Pancreas (tissue), 10 donors: ENCODE measurements around the gene PODXL2. TPM values are rescaled to one million over a fixed set of nuclear protein-coding genes. Genes with fewer than 3 reads are reported as not detected.

Experiments
- ATAC-seq, 4 donors: fragments of 200-7000 bp; cut with Tn5 transposase; one replicate each; pipeline versions ENCODE4 v1.8.0 to v1.9.1; 2020; ENCODE audit warnings: mild to moderate bottlenecking in 4 of 4, moderate library complexity in 4 of 4
- DNase-seq, 6 donors: peaks; one replicate each; pipeline ENCODE4 v3.0.0-alpha.2; 2020
- FAIRE-seq: peaks from 2 replicates; lab custom pipeline; 2012; peaks lifted over from hg19 to GRCh38; lab: Jason Lieb, UNC
- H3K27ac ChIP-seq, 4 donors: fragments of 200-600 bp; sonication (generic); 1 replicate in 3 of 4; 2 replicates in 1 of 4; pipeline versions ENCODE4 v1.5.0 to v1.8.0; 2020
- H3K27me3 ChIP-seq, 4 donors: fragments of 200-600 bp; one replicate each; pipeline ENCODE4 v1.8.0; 2021
- H3K36me3 ChIP-seq, 3 donors: fragments of 200-600 bp; sonication (generic) in 1 of 3; one replicate each; pipeline versions ENCODE4 v1.5.0 to v1.8.0; 2020 to 2021
- H3K4me1 ChIP-seq, 3 donors: fragments of 200-600 bp; one replicate each; pipeline ENCODE4 v1.8.0; 2021
- H3K4me3 ChIP-seq, 4 donors: fragments of 200-600 bp; sonication (generic) in 2 of 4; one replicate each; pipeline versions ENCODE4 v1.5.0 to v1.8.0; 2020 to 2021
- H3K9me3 ChIP-seq, 4 donors: fragments of 200-600 bp; one replicate each; pipeline ENCODE4 v1.8.0; 2021
- WGBS, 2 donors: extraction: QIAGEN DNeasy Blood & Tissue Kit; methylation state at CpG; one replicate each; pipeline ENCODE4 v1.1.7; 2013; 5-methylcytosine and 5-hydroxymethylcytosine counted together
- intact Hi-C, 3 donors: fragments of 100-400 bp; cut with DNase I; formaldehyde crosslinking; loops; one replicate each; pipeline versions ENCODE4 v1.11.1 to v1.14.2; 2022
- polyA plus RNA-seq, 2 donors: library from polyadenylated mRNA; stranded (reverse); fragments of 200-250 nt; gene quantifications; one replicate each; pipeline ENCODE4 v1.2.3, GENCODE V29; 2013
- total RNA-seq, 6 donors: library from RNA; stranded (reverse); fragmentation: NEBNext Ultra II Directional in 4 of 6; extraction: Animal tissue kit (Norgen Biotek cat#: 25700) in 4 of 6; gene quantifications; one replicate each; pipeline versions ENCODE4 v1.2.1 to v1.2.4, GENCODE V29; 2021 to 2023
- TF ChIP-seq, protein P1 (sequence below), 4 donors: fragments of 200-600 bp; sonication (generic) in 3 of 4; IDR thresholded peaks; one replicate each; pipeline versions ENCODE4 v1.5.0 to v1.8.0; 2021; ENCODE audit warnings: antibody characterized with exemption in 4 of 4
- donor health status: healthy with polysubstance abuse.
- donor health status: DM: no; HTN: no; CAD: no; lungs with moderate emphysema.
- donor health status: DM: no; HTN: no; CAD: no.
- donor health status: control.
- donor health status: control.
- donor health status: Bipolar disorder and iron deficiency.
- donor health status: DM: yes; HTN: yes; CAD: no.
- donor health status: DM: no; HTN: no; CAD: no.
- donor health status: DM: no; HTN: no; CAD: no.
- donor health status: DM: yes; HTN: yes; CAD: no.

The PODXL2 gene
- total and polyA plus RNA-seq, 8 donors: 2.5 to 18.1 (median 5.7) TPM

DNA sequence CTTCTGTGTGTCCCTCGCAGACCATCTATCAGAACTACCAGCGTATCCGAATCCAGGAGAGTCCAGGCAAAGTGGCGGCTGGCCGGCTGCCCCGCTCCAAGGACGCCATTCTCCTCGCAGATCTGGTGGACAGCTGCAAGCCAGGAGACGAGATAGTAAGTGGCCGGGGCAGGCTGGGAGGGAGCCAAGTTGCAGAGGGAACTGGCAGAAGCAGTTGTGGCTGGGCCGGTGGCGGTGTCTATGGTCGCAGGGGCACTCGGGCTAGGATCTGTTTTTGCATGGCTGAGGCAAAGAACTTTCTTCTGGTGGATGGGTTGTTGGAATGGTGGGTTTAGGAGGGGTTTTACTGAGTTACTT lies 20.6 kb upstream of the PODXL2 start:
- FAIRE-seq (no peak), ATAC-seq (no peak), DNase-seq (no peak)
- WGBS, 2 donors: 88 to 93% methylated on average over 14 of the region's 14 CpGs
- Histone ChIP-seq H3K27ac (no peak overlapping the region), H3K27me3 (no peaks in the 10 kb centered on the region), H3K4me1 (no peaks in the 10 kb centered on the region), H3K4me3 (no peak overlapping the region), H3K9me3 (no peaks in the 10 kb centered on the region), H3K36me3 (no peaks in the 10 kb centered on the region)
- TF ChIP-seq, protein P1, sequence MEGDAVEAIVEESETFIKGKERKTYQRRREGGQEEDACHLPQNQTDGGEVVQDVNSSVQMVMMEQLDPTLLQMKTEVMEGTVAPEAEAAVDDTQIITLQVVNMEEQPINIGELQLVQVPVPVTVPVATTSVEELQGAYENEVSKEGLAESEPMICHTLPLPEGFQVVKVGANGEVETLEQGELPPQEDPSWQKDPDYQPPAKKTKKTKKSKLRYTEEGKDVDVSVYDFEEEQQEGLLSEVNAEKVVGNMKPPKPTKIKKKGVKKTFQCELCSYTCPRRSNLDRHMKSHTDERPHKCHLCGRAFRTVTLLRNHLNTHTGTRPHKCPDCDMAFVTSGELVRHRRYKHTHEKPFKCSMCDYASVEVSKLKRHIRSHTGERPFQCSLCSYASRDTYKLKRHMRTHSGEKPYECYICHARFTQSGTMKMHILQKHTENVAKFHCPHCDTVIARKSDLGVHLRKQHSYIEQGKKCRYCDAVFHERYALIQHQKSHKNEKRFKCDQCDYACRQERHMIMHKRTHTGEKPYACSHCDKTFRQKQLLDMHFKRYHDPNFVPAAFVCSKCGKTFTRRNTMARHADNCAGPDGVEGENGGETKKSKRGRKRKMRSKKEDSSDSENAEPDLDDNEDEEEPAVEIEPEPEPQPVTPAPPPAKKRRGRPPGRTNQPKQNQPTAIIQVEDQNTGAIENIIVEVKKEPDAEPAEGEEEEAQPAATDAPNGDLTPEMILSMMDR (IDR thresholded peaks at IDR 0.05): no peak
- intact Hi-C loops: no loop called here

DNA sequence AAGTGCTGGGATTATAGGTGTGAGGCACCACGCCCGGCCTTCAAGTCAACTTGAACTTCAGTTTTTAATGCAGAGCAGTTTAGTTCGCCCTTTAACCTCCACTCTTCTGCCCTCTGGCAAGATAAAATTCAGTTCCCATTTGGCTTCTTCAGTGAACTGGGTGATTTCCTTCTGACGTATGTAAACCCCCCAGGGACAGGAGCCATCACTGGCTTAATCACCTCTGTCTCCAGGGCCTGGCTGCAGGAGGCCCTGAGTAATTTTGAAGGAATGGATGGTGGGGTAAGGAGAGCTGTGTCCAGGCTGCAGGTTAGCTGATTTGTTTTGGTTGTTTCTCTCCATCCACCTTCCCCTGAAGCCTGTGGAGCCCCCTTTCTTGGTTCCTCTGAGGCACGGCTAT lies 18.9 kb upstream of the PODXL2 start:
- no peaks in the 10 kb centered on the region for H3K9me3 ChIP-seq
- intact Hi-C loops: no loop called here
- DNase-seq: no peak
- 88 to 89% methylated on average over 5 of the region's 5 CpGs for WGBS, 2 donors
- H3K27me3 ChIP-seq: no peaks in the 10 kb centered on the region
- H3K4me1 ChIP-seq: no peaks in the 10 kb centered on the region
- FAIRE-seq: no peak
- H3K27ac ChIP-seq: no peak overlapping the region
- no peaks in the 10 kb centered on the region for H3K36me3 ChIP-seq
- TF ChIP-seq, protein P1 (IDR thresholded peaks at IDR 0.05): no peak
- no peak for ATAC-seq
- no peak overlapping the region for H3K4me3 ChIP-seq

DNA sequence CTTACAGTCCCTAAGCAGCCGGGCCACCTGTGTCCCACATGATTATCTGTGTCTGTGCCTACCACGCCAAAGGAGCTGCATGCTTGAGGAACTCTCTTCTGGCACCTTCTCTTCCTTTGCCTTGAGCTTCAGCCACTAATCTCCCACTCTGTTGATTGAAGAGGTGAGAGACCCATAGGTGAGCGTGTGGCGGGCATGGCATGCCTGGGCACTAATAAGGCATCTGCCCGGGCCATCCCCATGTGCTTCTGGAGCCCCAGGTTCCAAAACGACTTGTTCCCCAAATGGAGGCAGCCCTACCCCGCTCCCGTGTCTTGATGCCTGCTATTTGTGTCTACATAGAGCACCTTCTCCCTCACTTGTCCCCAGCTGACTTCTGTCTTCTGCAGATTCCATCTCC lies 17.7 kb upstream of the PODXL2 start:
- 91 to 97% methylated on average over 8 of the region's 8 CpGs for WGBS, 2 donors
- no peaks in the 10 kb centered on the region for H3K9me3 ChIP-seq
- H3K4me1 ChIP-seq: no peaks in the 10 kb centered on the region
- intact Hi-C loops: no loop called here
- ATAC-seq: no peak
- FAIRE-seq: no peak
- TF ChIP-seq, protein P1 (IDR thresholded peaks at IDR 0.05): no peak
- no peak overlapping the region for H3K27ac ChIP-seq
- H3K27me3 ChIP-seq: no peaks in the 10 kb centered on the region
- no peak for DNase-seq
- H3K4me3 ChIP-seq: no peak overlapping the region
- H3K36me3 ChIP-seq: no peaks in the 10 kb centered on the region

DNA sequence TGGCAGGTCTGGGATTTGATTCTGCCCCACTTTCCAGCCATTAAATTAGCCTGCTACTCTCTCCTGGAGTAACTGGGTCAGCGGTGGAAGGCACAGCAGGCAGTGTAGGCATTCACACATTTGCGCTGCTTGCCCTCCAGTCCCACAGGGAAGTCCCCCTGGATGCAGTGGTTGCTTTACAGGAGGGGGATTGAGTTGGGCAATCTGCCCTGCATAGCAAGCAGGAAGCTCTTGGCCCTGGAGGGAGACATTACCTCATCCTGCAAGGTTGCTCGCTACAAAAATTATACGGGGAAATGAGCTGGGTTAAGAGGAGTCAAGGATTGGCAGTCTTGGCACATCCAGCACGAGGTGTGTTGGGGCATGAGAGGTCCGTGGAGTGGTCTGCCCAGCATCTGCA lies 16.0 kb upstream of the PODXL2 start:
- Histone ChIP-seq H3K27me3 (no peaks in the 10 kb centered on the region), H3K36me3 (no peaks in the 10 kb centered on the region), H3K9me3 (no peaks in the 10 kb centered on the region), H3K4me3 (no peak overlapping the region), H3K27ac (no peak overlapping the region), H3K4me1 (no peaks in the 10 kb centered on the region)
- ATAC-seq: peak in 1 of 4 donors; percentile 63
- TF ChIP-seq, protein P1 (IDR thresholded peaks at IDR 0.05): no peak
- 74 to 81% methylated on average over 6 of the region's 6 CpGs for WGBS, 2 donors
- DNase-seq: no peak
- intact Hi-C loops: no loop called here
- no peak for FAIRE-seq

DNA sequence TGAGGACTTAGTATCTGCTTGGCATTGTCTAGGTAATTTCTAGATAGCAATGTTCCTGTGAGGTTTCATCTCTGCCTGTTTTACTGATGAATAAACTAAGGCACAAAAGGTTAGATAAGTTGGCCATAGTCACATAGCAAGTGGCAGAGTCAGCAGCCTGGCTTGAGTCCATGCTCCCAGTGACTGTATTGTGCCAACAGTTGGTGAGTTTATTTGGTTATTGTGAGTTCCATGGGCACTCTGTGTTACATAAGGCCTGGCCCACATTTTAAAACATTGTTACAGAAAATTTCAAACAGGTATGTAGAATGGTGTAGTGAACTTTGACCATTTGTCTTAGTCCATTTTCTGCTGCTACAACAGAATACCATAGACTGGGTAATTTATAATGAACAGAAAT lies 15.6 kb upstream of the PODXL2 start:
- Histone ChIP-seq H3K27ac (no peak overlapping the region), H3K4me3 (no peak overlapping the region), H3K4me1 (no peaks in the 10 kb centered on the region), H3K9me3 (no peaks in the 10 kb centered on the region), H3K27me3 (no peaks in the 10 kb centered on the region), H3K36me3 (no peaks in the 10 kb centered on the region)
- FAIRE-seq: no peak
- DNase-seq: peak in 1 of 6 donors; percentile 45
- intact Hi-C loops: no loop called here
- TF ChIP-seq, protein P1 (IDR thresholded peaks at IDR 0.05): no peak
- peak in 2 of 4 donors; percentile 58 to 72 for ATAC-seq
